Gastrocnemius medialis (tissue), 4 donors: ENCODE data around the gene CTSS.
"Not testable (repeated sequence)": the region's sequence is repeated elsewhere in the genome, so short reads cannot be mapped to it uniquely, and the experiment has no call there.

Experiments
- POLR2A ChIP-seq, 2 donors: fragments of 450-650 bp; IDR thresholded peaks; one replicate each; pipeline ENCODE4 v1.6.1; 2017; ENCODE audit warnings: antibody characterized with exemption in 2 of 2, mild to moderate bottlenecking in 2 of 2, moderate library complexity in 2 of 2
- TF ChIP-seq, protein P1 (sequence below), 5 experiments: fragments of 450-650 bp in 3 of 5; fragments of 200-600 bp in 2 of 5; sonication (generic) in 2 of 5; IDR thresholded peaks in 4 of 5; conservative IDR thresholded peaks in 1 of 5; 1 replicate in 4 of 5; 2 replicates in 1 of 5; pipeline ENCODE4 v1.5.1; 2016 to 2019; ENCODE audit warnings: antibody characterized with exemption in 5 of 5, mild to moderate bottlenecking in 3 of 5, moderate library complexity in 3 of 5

GRCh38 chr1:150767704-150768103 is 2.1 kb upstream of the CTSS start:
- TF ChIP-seq, protein P1, sequence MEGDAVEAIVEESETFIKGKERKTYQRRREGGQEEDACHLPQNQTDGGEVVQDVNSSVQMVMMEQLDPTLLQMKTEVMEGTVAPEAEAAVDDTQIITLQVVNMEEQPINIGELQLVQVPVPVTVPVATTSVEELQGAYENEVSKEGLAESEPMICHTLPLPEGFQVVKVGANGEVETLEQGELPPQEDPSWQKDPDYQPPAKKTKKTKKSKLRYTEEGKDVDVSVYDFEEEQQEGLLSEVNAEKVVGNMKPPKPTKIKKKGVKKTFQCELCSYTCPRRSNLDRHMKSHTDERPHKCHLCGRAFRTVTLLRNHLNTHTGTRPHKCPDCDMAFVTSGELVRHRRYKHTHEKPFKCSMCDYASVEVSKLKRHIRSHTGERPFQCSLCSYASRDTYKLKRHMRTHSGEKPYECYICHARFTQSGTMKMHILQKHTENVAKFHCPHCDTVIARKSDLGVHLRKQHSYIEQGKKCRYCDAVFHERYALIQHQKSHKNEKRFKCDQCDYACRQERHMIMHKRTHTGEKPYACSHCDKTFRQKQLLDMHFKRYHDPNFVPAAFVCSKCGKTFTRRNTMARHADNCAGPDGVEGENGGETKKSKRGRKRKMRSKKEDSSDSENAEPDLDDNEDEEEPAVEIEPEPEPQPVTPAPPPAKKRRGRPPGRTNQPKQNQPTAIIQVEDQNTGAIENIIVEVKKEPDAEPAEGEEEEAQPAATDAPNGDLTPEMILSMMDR (IDR thresholded peaks at IDR 0.05 in 4 of 5, conservative IDR thresholded peaks at IDR 0.05 in 1 of 5), result not testable (repeated sequence)
- TF ChIP-seq POLR2A (IDR thresholded peaks at IDR 0.05), result not testable (repeated sequence)
